Limb (tissue), 2 donors: ENCODE data around the gene METTL24.

Source experiments
- DNase-seq, 2 donors: peaks; one replicate each; pipeline ENCODE4 v3.0.0-alpha.2; 2016; ENCODE audit errors: extremely low spot score in 2 of 2

The METTL24 gene

GRCh38 chr6:110334423-110335180, 23.5 kb downstream of the METTL24 start:
- DNase-seq: no peak

DNA sequence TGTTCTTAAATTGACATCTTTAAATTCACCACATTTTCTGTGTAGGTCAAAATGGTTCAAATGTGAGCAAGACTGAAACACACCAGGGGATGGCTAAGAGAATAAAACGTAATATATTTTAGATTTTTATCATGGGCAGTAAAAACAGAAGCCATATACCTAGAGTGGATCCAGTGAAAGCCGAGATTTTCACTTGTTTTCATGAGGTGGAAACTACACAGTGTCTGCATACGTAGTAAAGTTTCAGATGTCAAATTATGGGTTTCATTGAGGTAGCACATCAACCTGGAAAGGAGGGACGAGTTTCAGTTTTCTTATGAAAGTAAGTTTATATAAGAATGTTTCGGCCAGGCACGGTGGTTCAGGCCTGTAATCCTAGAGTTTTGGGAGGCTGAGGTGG, 25.9 kb downstream of the METTL24 start:
- no peak for DNase-seq

DNA sequence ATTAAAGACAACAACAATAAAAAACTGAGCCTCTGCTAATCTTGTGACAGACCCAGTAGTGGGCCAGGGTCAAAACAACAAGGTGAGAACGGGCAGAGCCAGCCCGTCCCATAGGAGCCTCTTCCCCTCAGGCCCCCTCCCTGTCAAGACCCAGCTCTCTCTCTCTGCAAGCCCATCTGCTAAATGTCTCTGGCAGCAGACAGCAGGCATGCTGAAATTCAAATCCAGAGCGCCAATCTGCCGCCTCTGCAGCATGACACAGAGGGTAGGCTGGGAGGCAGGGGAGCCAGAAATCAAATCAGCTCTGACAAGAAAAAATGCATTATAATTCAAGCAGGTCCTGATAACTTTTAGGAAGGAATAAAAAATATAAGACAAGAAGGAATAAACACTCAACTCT, 26.3 kb downstream of the METTL24 start:
- DNase-seq: no peak

GRCh38 chr6:110331390-110331789, 26.8 kb downstream of the METTL24 start:
- no peak for DNase-seq

GRCh38 chr6:110329714-110330436, 28.3 kb downstream of the METTL24 start:
- DNase-seq: no peak

DNA sequence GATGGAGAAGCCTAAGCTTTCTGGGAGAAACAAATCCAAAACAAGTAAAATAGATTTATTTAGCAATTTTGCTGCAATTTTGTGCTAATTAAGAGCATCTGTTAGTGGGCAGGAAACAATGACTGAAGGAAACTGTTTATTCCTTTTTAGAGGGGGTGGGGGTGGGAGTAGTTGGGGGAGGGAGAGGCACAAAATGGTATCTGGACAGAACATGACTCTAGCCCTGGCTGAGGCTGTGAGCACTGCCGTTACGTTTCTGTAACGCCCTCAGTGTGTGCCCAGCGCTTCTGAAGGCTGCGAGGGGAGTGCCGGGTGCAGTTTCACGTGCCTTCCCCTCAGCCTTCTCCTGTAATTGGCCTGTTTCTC, 28.8 kb downstream of the METTL24 start:
- DNase-seq: no peak

DNA sequence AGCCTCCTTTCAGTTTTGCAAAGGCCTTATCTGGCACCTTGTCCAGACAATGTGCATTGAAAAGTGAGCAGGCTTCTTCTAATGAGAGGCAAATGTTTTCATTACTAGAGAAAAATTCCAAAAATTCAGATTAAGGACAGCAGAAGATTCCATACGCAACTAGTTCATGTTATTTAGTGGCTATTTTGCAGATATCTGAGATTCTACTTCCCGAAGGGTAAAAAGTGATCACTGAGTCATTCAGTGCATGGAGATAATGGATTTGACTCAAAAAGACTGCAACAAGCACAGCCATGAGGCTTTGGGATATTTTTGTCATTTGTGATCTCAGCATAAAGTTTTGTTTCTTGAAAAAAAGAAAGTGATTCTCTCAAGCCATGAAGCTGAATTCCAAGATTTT, 29.9 kb downstream of the METTL24 start:
- DNase-seq: no peak

DNA sequence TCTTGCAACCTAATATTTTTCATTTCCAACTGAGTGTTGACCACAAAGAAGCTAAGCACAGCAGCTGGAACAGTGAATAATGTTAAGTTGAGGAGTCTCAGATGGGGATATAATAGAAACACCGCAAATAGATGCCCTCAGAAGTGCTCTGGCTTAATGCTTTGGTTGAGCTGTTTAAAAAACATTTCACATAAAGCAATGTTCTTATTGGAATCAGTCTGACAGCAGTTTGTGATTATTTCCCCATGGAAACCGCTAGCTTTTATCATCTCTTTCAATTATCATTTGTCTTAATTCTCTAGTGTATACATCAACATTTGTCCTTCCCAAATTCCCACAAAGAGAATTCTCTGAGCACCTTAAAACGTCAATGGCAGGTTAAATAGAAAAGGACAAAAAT, 30.8 kb downstream of the METTL24 start:
- no peak for DNase-seq

GRCh38 chr6:110326609-110327008, 31.5 kb downstream of the METTL24 start:
- no peak for DNase-seq

- DNase-seq: no peak
These were observed 32.1 kb downstream of the METTL24 start for GRCh38 chr6:110326057-110326456.

GRCh38 chr6:110325197-110325596, 33.0 kb downstream of the METTL24 start:
- no peak for DNase-seq

GRCh38 chr6:110324548-110324947, 33.6 kb downstream of the METTL24 start:
- DNase-seq: no peak

- no peak for DNase-seq
These were observed 34.9 kb downstream of the METTL24 start for GRCh38 chr6:110323258-110323657.

GRCh38 chr6:110322874-110323242, 35.3 kb downstream of the METTL24 start:
- DNase-seq: no peak

GRCh38 chr6:110322151-110322873, 35.8 kb downstream of the METTL24 start:
- no peak for DNase-seq

- no peak for DNase-seq
These were observed 37.8 kb downstream of the METTL24 start for GRCh38 chr6:110320307-110320706.

DNA sequence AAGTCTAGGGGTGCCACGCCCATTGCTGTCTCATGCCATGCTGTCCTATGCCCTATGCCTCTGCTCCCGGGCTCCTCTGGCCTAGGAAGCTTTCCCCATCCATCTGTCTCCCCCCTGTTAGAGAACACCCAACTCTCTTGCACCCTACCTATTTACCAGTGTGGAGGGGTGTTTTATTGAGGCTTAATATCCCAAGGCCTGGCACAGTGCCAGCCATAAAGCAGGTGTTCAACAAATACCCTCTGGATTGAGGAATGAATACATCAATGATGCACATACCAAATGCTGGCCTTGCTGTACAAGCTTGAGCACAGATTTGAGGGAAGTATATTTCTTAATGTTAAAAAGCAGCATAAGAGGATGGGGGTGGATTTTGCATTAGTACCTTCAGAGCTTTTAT, 38.3 kb downstream of the METTL24 start:
- no peak for DNase-seq

- no peak for DNase-seq
These were observed 38.8 kb downstream of the METTL24 start for GRCh38 chr6:110319381-110319780.

DNA sequence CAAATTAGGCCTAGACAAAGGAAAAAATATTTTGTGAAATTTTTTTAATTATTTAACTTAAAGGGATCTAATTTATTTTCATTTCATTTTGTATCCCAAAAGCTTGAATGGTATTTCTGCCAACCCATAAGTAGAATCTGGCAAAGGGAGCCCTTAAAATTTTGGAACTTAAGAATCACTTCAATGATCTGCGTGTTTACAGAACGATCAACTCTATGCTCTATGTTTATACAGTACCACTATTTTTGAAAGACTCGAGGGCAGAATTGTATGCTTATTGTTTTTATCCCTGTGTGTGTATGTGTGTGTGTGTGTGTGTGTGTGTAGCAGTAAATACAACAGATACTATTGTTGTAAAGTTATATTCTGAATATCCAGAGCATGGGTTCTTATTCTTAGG, 39.2 kb downstream of the METTL24 start:
- DNase-seq: no peak

- DNase-seq: no peak
These were observed 40.5 kb downstream of the METTL24 start for GRCh38 chr6:110317646-110318045.

DNA sequence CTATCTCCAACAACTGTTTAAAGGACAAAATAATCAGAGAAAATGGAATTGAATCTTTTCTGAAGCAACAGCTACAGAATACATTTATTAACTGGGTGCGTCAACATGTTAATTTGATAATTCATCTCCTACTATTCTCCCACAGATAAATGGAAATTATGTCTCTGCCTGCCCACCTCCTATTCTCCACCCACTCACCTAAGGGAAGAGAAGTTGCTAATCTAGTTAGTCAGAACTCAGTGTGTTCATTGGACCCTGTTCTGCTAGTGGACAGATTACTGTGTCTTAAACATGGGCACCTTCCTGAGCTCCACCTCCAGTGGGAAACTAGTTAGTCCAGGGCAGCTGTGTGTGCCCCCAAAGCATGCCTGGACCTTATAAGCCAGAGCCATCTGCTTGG, 41.0 kb downstream of the METTL24 start:
- DNase-seq: no peak

GRCh38 chr6:110315869-110316398, 42.2 kb downstream of the METTL24 start:
- no peak for DNase-seq
